B cell (primary cell): ENCODE results near the gene ANOS1.

Source experiments
- CTCF ChIP-seq: fragments of 200-600 bp; IDR thresholded peaks from one replicate; pipeline ENCODE4 v1.8.0; 2022; ENCODE audit warnings: antibody characterized with exemption, mild to moderate bottlenecking
- EZH2 ChIP-seq: IDR thresholded peaks from 2 replicates; pipeline ENCODE4 v1.6.1; 2012; ENCODE audit warnings: borderline replicate concordance, low read depth, mild to moderate bottlenecking, moderate library complexity, low read length; ENCODE audit not compliant: insufficient read depth, poor library complexity, severe bottlenecking

DNA sequence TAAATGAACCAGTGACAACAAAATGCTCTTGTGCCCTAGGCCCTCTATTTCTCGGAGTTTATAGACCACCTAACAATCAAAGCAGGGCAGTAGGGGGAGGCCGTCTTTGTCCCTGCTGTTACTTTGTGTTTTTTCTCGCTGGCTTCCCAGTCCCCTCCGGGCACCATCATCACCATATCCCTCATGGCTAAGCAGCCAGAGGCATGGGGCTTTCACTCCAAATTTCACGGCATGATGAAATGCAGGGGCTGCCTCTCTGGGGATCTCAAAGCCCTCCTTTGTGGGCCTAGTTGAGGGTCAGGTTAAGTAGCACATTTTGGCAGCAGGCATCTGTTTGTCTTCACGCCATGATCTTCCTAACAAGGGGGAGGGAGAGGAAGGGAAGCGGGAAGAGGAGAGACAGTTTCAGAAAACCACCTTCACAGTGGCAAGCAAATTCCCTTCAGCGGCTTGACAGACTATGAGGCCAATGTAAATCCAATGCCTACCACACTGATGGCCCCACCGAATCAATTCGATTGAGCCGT lies 91.9 kb downstream of the ANOS1 start:
- TF ChIP-seq CTCF (no peak), EZH2 (no peak)
